Osteoblast (primary cell): Measurements from ENCODE around the gene PRKCE. TPM values are rescaled to one million over a fixed set of nuclear protein-coding genes. Genes with fewer than 3 reads are reported as not detected.

ENCODE experiments used
- DNase-seq: peaks from one replicate; pipeline ENCODE4 v3.0.0; 2011; ENCODE audit warnings: low spot score, mixed read lengths; ENCODE audit not compliant: insufficient read length; ENCODE audit errors: missing footprints
- H2AFZ ChIP-seq: 2 replicates; pipeline ENCODE4 v1.6.0; 2011; ENCODE audit warnings: mild to moderate bottlenecking, low read length
- H3K27ac ChIP-seq: 2 replicates; pipeline ENCODE4 v1.5.1; 2011; ENCODE audit warnings: mild to moderate bottlenecking, low read depth, low read length, moderate library complexity
- H3K27me3 ChIP-seq: 2 replicates; pipeline ENCODE4 v1.6.0; 2012; ENCODE audit warnings: mild to moderate bottlenecking, control low read depth, inconsistent platforms, low read length, moderate library complexity; ENCODE audit not compliant: insufficient read depth
- H3K36me3 ChIP-seq: 2 replicates; pipeline ENCODE4 v1.5.1; 2011; ENCODE audit warnings: mild to moderate bottlenecking, low read length, control low read depth, moderate library complexity; ENCODE audit not compliant: insufficient read depth
- H3K4me1 ChIP-seq: 2 replicates; pipeline ENCODE4 v1.5.1; 2011; ENCODE audit warnings: mild to moderate bottlenecking, low read length, control low read depth, moderate library complexity; ENCODE audit not compliant: insufficient read depth
- H3K4me2 ChIP-seq: 2 replicates; pipeline ENCODE4 v1.6.0; 2011; ENCODE audit warnings: mild to moderate bottlenecking, low read length; ENCODE audit not compliant: insufficient read depth
- H3K4me3 ChIP-seq: fragments of 200-600 bp; sonication (generic); 3 replicates; pipeline ENCODE4 v1.5.1; 2012; ENCODE audit warnings: mild to moderate bottlenecking, low read length, inconsistent platforms; ENCODE audit not compliant: insufficient read depth
- H3K79me2 ChIP-seq: 2 replicates; pipeline ENCODE4 v1.6.0; 2012; ENCODE audit warnings: mild to moderate bottlenecking, low read length, control low read depth, inconsistent platforms; ENCODE audit not compliant: insufficient read depth
- H3K9me3 ChIP-seq: 2 replicates; pipeline ENCODE4 v1.5.1; 2011; ENCODE audit warnings: low read depth, low read length, control low read depth
- H4K20me1 ChIP-seq: 2 replicates; pipeline ENCODE4 v1.6.0; 2012; ENCODE audit warnings: mild to moderate bottlenecking, low read length, control low read depth; ENCODE audit not compliant: insufficient read depth
- CTCF ChIP-seq: IDR thresholded peaks from 2 replicates; pipeline ENCODE4 v1.5.1; 2011; ENCODE audit warnings: mild to moderate bottlenecking, low read depth, low read length, moderate library complexity; ENCODE audit errors: extremely low read depth
- total RNA-seq: library from RNA; depleted of rRNA; stranded (reverse); fragments of >200 nt; gene quantifications from 2 replicates; pipeline ENCODE4 v1.2.3, GENCODE V29; 2012

Gene PRKCE
- total RNA-seq, 1 donor: 22.1 TPM

GRCh38 chr2:45874344-45874743 is 222.9 kb downstream of the PRKCE start:
- H4K20me1 ChIP-seq: peaks cover 5% of the 10 kb centered on the region
- no peak for DNase-seq
- no peaks in the 10 kb centered on the region for H3K9me3 ChIP-seq
- TF ChIP-seq CTCF: no peak
- H3K4me1 ChIP-seq: peaks cover 16% of the 10 kb centered on the region
- no peak overlapping the region for H3K4me2 ChIP-seq
- H2AFZ ChIP-seq: no peak overlapping the region
- no peak overlapping the region for H3K27ac ChIP-seq
- H3K79me2 ChIP-seq: no peaks in the 10 kb centered on the region
- H3K27me3 ChIP-seq: no peaks in the 10 kb centered on the region
- no peak overlapping the region for H3K4me3 ChIP-seq
- no peaks in the 10 kb centered on the region for H3K36me3 ChIP-seq

GRCh38 chr2:45876611-45877010 is 225.1 kb downstream of the PRKCE start:
- Histone ChIP-seq H3K36me3 (no peaks in the 10 kb centered on the region), H3K9me3 (no peaks in the 10 kb centered on the region), H3K4me2 (no peak overlapping the region), H3K4me3 (no peak overlapping the region), H3K27ac (no peak overlapping the region), H4K20me1 (peaks cover 5% of the 10 kb centered on the region), H3K4me1 (peaks cover 13% of the 10 kb centered on the region), H3K27me3 (no peaks in the 10 kb centered on the region), H2AFZ (no peak overlapping the region), H3K79me2 (no peaks in the 10 kb centered on the region)
- no peak for TF ChIP-seq CTCF
- DNase-seq: no peak

- Histone ChIP-seq H3K36me3 (no peaks in the 10 kb centered on the region), H4K20me1 (no peaks in the 10 kb centered on the region), H3K79me2 (no peaks in the 10 kb centered on the region), H2AFZ (no peak overlapping the region), H3K4me3 (no peak overlapping the region), H3K27ac (no peak overlapping the region), H3K4me1 (peaks cover 16% of the 10 kb centered on the region), H3K9me3 (no peaks in the 10 kb centered on the region), H3K4me2 (no peak overlapping the region), H3K27me3 (no peaks in the 10 kb centered on the region)
- no peak for DNase-seq
- TF ChIP-seq CTCF: no peak
These were observed 227.9 kb downstream of the PRKCE start for GRCh38 chr2:45879406-45879805.

GRCh38 chr2:45879936-45880335 is 228.5 kb downstream of the PRKCE start:
- H3K36me3 ChIP-seq: no peaks in the 10 kb centered on the region
- TF ChIP-seq CTCF: no peak
- H3K79me2 ChIP-seq: no peaks in the 10 kb centered on the region
- H3K4me1 ChIP-seq: peaks cover 19% of the 10 kb centered on the region
- H2AFZ ChIP-seq: no peak overlapping the region
- H3K4me2 ChIP-seq: no peak overlapping the region
- H3K27me3 ChIP-seq: no peaks in the 10 kb centered on the region
- H3K9me3 ChIP-seq: no peaks in the 10 kb centered on the region
- H4K20me1 ChIP-seq: no peaks in the 10 kb centered on the region
- no peak for DNase-seq
- no peak overlapping the region for H3K4me3 ChIP-seq
- H3K27ac ChIP-seq: no peak overlapping the region
